ENCODE results near the gene ENTPD7.

ENTPD7 gene

DNA sequence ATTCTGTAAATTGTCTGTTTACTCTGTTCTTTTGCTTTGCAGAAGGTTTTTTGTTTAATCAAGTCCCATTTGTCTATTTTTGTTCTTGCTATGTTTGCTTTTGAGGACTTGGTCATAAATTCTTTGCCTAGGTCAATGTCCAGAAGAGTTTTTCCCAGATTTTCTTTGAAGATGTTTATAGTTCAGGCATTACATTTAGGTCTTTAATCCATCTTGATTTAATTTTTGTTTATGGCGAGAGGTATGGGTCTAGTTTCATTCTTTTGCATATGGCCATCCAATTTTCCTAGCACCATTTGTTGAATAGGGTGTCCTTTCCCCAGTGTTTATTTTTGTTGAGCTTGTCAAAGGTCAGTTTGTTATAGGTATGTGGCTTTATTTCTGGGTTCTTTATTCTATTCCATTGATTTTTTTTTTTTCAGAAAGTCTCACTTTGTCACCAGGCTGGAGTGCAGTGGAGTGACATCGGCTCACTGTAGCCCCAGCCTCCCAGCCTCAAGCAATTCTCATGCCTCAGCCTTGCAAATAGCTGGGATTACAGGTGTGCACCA lies 11.6 kb upstream of the ENTPD7 start:
- DNase-seq (ENCODE audit: low read depth in 2 of 2): no peak

DNA sequence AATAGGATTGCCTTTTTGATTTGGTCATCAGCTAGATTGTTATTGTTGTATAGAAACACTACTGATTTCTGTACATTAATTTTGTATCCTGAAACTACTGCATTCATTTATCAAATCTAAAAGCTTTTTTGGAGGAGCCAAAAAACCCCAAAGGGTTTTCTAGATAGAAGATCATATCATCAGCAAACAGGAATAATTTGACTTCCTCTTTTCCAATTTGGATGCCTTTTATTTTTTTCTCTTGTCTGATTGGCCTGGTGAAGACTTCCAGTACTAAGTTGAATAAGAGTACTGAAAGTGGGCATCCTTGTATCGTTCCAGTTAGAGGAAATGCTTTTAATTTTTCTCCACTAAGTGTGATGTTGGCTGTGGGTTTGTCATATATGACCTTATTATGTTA lies 10.6 kb upstream of the ENTPD7 start:
- DNase-seq (ENCODE audit: low read depth in 2 of 2): no peak

DNA sequence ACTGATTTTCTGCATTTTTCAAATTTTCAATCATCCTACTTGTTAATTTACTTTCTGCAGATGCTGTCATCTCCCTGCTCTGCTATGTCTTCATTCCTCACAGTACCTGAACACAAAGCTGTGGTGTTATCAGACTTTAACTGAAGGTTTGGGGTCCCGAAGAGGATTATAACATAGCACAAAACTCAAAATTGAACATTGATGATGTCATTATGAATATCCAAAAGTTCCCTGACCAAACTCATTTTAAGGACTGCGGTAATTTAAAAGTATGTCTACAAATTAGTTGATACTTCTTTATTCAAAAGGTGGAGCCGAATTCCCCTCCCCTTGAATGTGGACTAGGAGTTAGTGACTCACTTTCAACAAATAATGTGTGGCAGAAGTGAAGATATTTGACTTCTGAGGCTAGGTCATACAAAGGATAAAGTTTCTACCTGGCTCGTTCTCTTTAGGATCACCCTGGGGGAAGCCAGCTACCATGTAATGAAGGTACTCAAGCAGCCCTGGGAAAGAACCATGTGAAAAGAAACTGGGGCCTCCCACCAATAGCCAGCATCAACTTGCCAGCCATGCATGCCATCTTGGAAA lies 6.4 kb upstream of the ENTPD7 start:
- DNase-seq (ENCODE audit: low read depth in 2 of 2): no peak

DNA sequence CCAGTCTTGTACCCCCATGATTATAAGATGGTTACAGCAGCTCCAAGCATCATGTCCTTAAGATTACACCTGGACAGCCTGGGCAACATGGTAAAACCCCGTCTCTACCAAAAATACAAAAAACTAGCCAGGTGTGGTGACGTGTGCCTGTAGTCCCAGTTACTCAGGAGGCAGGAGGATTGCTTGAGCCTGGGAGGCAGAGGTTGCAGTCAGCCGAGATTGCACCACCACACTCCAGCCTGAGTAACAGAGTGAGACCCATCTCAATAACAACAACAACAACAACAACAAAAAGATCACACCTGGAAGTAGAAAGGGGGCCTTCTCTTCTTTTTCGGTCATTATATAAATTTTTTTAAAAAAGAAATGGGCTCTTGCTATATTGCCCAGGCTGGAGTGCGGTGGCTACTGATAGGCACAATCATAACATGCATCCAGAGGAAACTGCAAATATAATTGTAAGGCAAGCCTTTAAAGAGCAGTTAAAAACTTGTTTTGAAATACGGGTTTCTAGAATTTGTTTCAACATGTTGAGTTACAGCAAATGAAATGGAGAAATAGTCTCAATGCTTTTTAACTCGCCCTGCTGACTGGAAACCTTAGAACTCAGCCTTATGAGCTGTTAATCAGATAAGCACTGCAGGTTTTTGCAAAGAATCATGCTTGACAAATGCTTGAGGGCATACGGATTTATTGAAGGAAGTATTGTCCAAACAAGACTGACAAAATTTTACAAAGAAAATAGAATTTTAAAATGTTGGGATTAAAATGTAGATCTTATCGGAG lies 4.7 kb upstream of the ENTPD7 start:
- no peak for DNase-seq (ENCODE audit: low read depth in 2 of 2)

DNA sequence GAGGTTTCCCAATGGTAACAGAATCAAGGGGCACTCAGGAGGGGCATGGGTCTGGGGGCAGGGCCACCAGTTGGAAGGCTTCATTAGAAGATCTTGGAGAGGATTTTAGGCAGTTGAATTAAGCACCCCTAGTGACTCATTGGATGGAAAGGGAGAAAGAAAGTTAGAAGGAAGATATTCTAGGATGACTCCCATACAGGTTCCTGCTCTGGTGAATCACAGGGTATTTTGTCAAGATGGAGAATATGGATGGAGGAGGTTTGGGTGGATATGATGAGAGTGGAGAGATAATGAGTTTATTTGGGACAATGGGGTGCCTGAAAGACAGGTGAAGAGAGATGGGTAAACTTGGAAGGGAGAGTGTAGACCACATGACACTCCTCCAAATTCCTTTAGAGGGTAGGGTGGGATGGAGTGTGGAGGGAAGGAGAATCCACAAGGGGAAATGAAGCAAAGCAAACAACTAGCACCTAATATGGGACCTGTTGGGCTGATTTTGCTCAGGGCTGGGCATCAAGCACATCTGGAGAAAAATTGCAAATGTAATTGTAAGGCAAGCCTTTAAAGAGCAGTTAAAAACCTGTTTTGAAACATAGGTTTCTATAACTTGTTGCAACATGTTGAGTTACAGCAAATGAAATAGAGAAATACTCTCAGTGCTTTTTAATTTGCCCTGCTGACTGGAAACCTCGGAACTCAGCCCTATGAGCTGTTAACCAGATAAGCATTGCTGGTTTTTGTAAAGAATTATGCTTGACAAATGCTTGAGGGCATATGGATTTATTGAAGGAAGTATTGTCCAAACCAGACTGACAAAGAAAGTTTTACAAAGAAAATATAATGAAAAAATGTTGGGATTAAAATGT lies 2.9 kb upstream of the ENTPD7 start:
- DNase-seq (ENCODE audit: low read depth in 2 of 2): no peak

DNA sequence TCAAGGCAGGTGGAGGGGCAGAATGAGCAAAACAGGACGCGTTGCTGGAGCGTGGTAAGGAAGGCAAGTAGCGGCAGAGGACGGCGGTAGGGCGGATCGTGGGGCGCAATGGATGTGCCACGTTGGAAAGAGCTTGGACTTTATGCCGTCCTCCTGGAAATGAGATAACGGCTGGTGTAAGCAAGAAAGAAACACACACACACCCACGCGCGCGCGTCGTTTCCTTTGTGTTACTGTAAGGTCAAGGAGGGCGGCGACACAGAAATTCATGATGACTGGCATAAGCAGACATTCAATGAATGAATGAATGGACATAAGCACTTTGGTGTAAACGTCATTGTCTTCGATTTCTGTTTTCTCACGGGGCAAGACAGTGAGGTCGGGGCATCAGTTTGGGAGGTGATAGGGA lies 683 bp upstream of the ENTPD7 start:
- DNase-seq (ENCODE audit: low read depth in 2 of 2): peak; percentile 55 to 62

DNA sequence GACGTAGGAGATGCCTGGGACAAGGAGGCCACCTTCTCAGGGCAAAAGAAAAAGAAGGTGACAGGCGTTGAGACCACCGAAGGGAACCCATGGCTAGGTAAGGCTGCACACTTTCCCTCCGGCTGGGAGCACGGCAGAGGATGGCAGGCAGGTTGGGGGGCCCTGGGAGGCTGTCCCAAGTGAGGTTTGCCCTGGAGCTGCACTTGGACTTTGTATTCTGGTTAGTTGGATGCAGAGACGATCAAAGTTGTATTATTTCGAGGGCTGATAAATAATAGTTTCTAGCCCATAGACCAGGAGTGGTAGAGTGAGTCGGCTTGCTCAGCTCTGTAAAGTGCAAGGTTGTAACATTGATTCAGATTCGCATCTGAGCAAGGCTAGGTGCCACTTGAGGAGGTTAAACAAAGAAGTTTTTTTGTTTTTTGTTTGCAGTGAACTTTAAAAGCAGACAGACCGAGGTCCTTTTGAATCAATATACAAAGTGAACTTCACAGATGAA lies 608 bp downstream of the ENTPD7 start:
- no peak for DNase-seq (ENCODE audit: low read depth in 2 of 2)

DNA sequence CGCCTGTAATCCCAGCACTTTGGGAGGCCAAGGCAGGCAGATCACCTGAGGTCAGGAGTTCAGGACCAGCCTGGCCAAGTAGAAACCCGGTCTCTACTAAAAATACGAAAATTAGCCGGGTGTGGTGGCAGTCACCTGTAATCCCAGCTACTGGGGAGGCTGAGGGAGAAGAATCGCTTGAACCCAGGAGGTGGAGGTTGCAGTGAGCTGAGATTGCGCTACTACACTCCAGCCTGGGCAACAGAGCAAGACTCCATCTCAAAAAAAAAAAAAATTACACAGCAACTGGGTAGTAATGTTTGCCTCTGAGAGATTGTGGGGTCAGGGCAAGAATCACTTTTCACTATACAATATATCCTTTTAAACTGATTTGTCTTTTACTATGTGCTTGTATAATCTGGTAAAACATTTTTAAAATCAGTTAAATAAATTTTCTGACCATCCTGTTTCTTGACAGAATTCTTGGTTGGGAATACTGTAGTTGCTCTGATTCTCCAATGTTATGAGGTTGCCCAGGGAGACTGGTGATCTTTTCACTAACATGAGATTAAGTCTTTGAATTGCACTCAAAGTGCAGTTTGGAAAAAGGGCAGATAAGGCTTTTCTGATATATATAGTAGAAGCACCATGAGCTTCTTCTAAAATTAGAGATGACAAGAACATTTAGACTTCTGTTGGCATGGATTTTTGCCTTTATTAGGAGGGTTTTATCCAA lies 1.5 kb downstream of the ENTPD7 start:
- no peak for DNase-seq (ENCODE audit: low read depth in 2 of 2)

DNA sequence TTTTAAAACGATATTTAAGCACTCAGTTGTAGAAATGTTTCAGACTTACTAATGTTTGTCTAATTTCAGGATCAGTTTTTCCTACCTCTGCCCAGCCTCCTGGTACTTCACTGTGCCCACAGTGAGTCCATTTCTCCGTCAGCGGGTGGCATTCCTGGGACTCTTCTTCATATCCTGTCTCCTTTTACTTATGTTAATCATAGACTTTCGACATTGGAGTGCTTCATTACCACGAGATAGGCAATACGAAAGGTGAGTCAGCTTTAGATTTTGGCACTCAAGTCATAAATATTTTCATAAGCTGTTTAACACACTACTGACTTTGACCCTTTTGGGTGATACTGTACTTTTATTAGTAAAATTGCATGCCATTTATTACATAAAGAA lies 2.1 kb downstream of the ENTPD7 start:
- no peak for DNase-seq (ENCODE audit: low read depth in 2 of 2)

DNA sequence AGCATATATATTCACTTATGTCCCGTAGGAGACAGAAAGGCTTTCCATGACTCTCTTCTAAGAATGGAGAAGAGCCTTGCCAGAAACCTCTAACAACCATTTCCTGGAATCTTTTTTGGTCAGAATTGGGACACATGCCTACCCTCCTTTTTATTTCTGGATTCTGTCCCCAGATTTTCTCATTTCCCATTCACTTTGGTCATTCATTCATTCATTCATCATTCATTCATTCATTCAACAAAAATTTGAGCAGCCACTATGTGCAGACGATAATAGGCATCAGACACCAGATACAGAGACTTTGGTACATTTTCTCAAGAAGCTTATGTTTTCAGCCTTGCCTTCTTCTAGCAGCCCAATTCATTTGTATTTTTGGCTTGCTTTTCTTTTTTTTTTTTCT lies 6.0 kb downstream of the ENTPD7 start:
- DNase-seq (ENCODE audit: low read depth in 2 of 2): no peak

DNA sequence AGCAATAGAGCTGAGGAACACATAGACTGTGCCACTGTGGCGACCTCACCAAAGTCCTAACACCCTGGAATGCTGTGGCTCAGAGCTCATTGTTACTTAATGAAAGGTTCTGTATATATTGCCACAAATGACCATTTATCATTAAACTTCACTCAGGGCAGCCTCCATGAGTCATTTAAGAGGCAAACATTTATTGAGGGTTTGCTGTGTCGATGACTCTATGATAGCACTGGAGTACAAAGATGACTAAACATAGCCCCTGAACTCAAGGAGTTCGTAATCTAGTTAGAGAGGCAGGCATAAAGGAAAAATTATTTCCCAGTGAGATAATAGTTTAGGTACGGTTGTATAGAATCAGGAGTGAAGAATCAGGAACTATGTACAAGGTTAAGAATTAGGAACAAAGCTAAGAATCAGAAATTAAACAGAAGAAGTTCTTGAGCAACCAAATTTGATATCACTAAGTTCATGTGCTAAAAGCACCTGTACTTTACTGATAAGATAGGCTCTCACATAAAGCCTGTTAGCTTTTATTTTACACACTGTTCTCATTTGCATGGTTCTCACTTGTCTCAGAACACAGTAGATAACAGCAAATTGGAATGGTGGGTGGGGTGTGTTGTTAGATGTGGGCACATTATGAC lies 7.9 kb downstream of the ENTPD7 start:
- no peak for DNase-seq (ENCODE audit: low read depth in 2 of 2)

DNA sequence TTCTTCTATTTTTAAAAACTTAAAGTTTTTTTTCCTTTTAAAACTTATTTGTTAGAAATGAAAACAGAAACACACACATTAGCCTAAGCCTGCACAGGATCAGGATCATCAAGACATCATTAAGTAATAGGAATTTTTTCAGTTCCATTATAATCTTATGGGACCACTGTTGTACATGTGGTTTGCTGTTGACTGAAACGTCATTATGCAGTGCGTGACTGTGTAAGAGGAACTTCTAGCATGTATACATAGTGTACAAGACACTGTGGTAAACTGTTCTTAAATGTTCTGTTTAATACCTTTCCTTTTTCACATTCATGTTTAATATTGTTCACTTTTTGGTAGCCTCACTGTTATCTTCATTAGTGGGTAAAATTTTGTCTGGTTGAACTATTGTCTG lies 12.1 kb downstream of the ENTPD7 start:
- DNase-seq (ENCODE audit: low read depth in 2 of 2): no peak

DNA sequence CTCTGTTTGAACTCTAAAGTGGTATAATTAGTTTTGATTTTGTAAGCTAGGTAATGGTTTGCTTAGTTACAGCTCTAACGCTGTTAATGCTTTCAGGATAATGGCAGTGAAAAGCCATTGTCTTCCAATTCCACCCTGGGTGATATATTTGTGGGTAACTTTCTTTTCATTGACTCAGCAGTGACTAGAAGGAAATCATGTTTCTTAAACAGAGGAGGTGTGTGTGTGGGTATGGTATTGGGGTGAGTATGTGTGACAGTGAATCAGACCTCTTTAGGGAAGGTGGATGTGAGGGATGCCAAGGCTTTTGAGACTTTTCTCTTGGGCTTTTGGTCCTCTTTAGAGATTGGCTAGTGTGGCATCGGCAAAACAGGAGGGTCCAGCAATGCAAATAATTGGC lies 13.6 kb downstream of the ENTPD7 start:
- DNase-seq (ENCODE audit: low read depth in 2 of 2): no peak

DNA sequence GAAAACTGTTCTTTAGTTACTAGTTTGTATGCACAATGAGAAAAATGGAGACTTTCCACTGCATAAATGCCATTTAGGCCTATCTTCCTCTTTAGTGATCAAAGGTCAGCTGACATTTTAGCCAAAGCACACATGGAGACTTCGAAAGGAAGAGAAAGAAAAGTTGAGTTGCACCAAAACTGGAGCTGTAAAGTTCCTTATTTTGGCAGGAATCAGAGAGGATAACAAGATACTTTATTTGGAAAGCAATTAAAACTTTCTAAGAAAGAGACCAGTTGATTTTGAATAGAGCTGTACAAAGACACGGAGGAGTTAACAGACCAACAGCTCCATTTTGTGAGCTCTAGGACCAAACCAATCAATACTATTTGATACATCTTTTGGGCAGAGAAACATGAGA lies 14.2 kb downstream of the ENTPD7 start:
- DNase-seq (ENCODE audit: low read depth in 2 of 2): no peak

DNA sequence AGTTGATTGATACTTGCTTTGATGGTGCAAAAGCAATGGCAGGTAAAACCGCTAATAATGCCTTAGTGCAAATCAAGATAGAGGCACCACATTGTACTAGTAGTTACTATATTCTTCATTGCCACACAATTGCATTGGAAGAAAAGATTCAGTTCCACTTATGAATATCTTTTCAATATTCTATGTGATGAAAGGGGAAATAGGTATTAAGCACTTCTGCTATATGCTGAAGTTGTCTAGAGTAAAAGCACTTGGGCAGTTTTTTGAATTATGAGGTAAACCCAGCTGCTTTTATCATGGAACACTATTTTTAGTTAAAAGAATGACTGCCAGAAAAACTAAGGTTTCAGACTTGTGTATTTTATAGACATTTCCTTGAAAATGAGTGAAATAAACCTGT lies 15.5 kb downstream of the ENTPD7 start:
- no peak for DNase-seq (ENCODE audit: low read depth in 2 of 2)

DNA sequence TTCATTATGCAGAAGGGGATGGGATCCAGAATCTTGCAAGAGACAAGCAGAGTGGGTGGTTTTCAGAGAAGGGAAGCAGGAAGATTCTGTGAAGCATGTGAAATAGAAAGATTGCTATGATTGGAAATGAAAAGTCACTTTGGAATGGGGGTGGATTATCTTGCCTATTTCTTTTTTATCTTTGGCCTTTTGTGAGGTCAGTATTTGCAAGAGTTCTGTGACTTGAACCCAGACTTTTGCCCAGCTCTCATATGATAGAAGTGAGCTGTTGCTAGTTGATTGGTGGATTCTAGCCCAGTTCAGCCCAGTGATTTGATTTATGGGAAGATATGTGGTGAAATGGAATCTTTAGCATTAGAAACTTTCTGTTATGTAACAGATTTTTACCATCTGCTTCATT lies 17.1 kb downstream of the ENTPD7 start:
- no peak for DNase-seq (ENCODE audit: low read depth in 2 of 2)

DNA sequence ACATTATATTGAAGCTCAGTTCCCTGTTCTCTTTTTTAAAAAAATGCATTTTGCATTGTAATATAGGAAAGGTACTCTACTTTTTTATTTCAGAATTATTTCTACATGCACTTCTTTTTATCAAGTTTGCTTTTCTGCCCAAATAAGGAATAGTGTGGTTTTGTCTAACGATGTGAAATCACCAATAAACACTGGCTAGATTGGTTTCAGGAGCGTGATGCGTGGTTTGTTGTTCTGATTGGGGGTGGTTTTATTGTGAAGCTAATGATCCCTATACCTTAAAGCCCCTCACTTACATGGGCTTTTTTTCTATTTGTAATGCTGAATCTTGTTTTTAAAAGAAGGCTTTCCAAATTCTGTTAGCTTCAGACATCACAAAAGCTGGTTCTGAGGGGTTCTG lies 17.6 kb downstream of the ENTPD7 start:
- no peak for DNase-seq (ENCODE audit: low read depth in 2 of 2)

DNA sequence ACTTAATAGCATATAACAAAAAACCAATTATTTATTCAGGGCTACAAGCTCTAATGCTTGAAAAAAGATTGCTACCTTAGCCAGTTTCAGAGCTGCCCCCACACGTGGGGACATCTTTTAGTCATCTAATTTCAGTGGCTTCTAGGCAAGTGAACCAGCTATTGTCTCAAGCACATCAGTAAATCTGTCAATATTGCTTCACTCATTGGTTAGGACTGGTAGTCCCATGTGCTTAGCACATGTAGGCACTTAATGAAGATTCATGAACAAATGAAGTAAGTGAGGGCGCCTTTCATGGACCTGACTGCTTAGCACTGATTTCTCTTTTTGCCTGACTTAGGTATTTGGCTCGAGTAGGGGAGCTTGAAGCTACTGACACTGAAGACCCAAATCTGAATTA lies 19.6 kb downstream of the ENTPD7 start:
- no peak for DNase-seq (ENCODE audit: low read depth in 2 of 2)

DNA sequence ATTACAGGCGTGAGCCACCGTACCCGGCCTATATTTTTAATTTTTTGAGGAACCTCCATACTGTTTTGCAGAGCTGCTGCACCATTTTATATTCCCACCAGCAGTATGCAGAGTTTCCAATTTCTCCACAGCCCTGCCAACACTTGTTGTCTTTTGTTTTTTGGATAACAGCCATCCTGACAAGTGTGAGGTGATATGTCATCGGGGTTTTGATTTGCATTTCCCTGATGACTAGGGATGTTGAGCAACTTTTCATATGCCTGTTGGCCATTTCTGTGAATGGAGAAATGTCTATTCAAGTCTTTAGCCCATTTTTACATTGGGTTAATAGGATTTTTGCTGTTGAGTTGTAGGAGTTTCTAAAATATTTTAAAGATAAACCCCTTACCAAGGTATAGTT lies 22.2 kb downstream of the ENTPD7 start:
- DNase-seq (ENCODE audit: low read depth in 2 of 2): no peak

DNA sequence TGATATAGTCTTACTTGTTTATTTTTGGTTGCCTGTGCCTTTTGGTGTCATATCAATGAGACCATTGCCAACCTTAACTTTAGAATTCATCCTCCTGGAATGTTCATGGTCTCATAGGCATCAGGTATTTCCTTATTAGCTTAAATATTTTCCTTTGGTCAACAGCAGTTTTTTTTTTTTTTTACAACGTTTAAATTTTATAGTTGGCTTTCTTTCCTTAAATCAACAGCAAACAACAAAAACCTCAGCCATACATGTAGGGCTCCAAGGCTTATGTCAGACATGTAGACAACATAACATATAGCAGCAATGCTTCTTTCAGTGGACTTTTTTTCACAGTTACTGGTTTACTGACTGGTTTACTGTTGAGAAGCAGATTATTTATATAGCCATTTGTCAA lies 22.7 kb downstream of the ENTPD7 start:
- DNase-seq (ENCODE audit: low read depth in 2 of 2): no peak

DNA sequence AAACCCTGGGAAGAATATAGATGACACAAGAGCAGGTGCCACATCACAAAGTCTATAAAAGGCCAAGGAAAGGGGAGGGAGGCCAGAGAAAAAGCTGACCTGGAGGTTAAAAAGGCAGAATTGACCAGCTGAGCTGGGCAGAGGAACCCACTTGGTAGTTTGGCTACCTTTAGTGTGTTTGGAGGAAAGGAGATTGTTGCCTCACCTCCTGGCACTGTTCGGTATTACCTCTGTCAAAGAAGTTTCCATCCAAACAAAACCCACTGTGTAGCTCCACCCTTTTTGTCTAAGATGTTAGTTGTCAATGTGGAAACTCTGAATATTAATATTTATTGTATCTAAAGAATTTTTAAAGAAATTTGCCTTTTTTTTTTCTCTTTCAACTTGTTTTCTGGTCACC lies 23.4 kb downstream of the ENTPD7 start:
- no peak for DNase-seq (ENCODE audit: low read depth in 2 of 2)
